ENCODE measurements around the gene AK2.
A peak's percentile ranks its signal among the peaks of the same experiment; 100 is the strongest.

Gene AK2

GRCh38 chr1:33036526-33037503, at the start of gene AK2:
TSS of gene AK2 (minus strand) at chr1:33036883. CDS start at chr1:33036828, 55 bp downstream.
- no peaks in the 10 kb centered on the region for H3K9me3 ChIP-seq (ENCODE audit: control insufficient read depth in 1 of 2, low read length in 2 of 2)
- no peaks in the 10 kb centered on the region for H3K27me3 ChIP-seq (ENCODE audit: low read depth, low read length)
- H3K27ac ChIP-seq (ENCODE audit: low read length): peak within 1 kb of the TSS; percentile 91
- peaks cover 6 to 35% of the 10 kb centered on the region in 2 donors for H3K4me1 ChIP-seq (ENCODE audit: control insufficient read depth in 1 of 2, insufficient read depth in 2 of 2, low read length in 2 of 2)
- no peaks in the 10 kb centered on the region for H3K36me3 ChIP-seq (ENCODE audit: control insufficient read depth in 1 of 2, insufficient read depth in 2 of 2, low read length in 2 of 2)
- peak within 1 kb of the TSS; percentile 84 to 93 for H3K4me3 ChIP-seq (ENCODE audit: low read depth in 1 of 2, low read length in 2 of 2)

GRCh38 chr1:33086384-33086850, 49.7 kb upstream of the AK2 start:
- Histone ChIP-seq H3K27ac (ENCODE audit: low read length) (no peak overlapping the region), H3K9me3 (ENCODE audit: control insufficient read depth in 1 of 2, low read length in 2 of 2) (no peaks in the 10 kb centered on the region), H3K4me3 (ENCODE audit: low read depth in 1 of 2, low read length in 2 of 2) (no peak overlapping the region), H3K36me3 (ENCODE audit: control insufficient read depth in 1 of 2, insufficient read depth in 2 of 2, low read length in 2 of 2) (no peaks in the 10 kb centered on the region), H3K27me3 (ENCODE audit: low read depth, low read length) (no peaks in the 10 kb centered on the region), H3K4me1 (ENCODE audit: control insufficient read depth in 1 of 2, insufficient read depth in 2 of 2, low read length in 2 of 2) (peaks cover 0 to 9% of the 10 kb centered on the region in 2 donors)

- H3K27me3 ChIP-seq (ENCODE audit: low read depth, low read length): no peaks in the 10 kb centered on the region
- H3K9me3 ChIP-seq (ENCODE audit: control insufficient read depth in 1 of 2, low read length in 2 of 2): no peaks in the 10 kb centered on the region
- H3K4me1 ChIP-seq (ENCODE audit: control insufficient read depth in 1 of 2, insufficient read depth in 2 of 2, low read length in 2 of 2): peaks cover 0 to 16% of the 10 kb centered on the region in 2 donors
- H3K27ac ChIP-seq (ENCODE audit: low read length): no peak overlapping the region
- H3K36me3 ChIP-seq (ENCODE audit: control insufficient read depth in 1 of 2, insufficient read depth in 2 of 2, low read length in 2 of 2): no peaks in the 10 kb centered on the region
- H3K4me3 ChIP-seq (ENCODE audit: low read depth in 1 of 2, low read length in 2 of 2): no peak overlapping the region
These were observed 48.6 kb upstream of the AK2 start for GRCh38 chr1:33085332-33085731.

- Histone ChIP-seq H3K4me3 (ENCODE audit: low read depth in 1 of 2, low read length in 2 of 2) (no peak overlapping the region), H3K27ac (ENCODE audit: low read length) (no peak overlapping the region)
These were observed 46.0 kb upstream of the AK2 start for GRCh38 chr1:33082575-33083108.

GRCh38 chr1:33081554-33082305, 45.0 kb upstream of the AK2 start:
- Histone ChIP-seq H3K4me3 (ENCODE audit: low read depth in 1 of 2, low read length in 2 of 2) (peak overlapping the region; percentile 74 to 77), H3K27me3 (ENCODE audit: low read depth, low read length) (no peaks in the 10 kb centered on the region), H3K4me1 (ENCODE audit: control insufficient read depth in 1 of 2, insufficient read depth in 2 of 2, low read length in 2 of 2) (peaks cover 0 to 18% of the 10 kb centered on the region in 2 donors), H3K27ac (ENCODE audit: low read length) (no peak overlapping the region), H3K36me3 (ENCODE audit: control insufficient read depth in 1 of 2, insufficient read depth in 2 of 2, low read length in 2 of 2) (no peaks in the 10 kb centered on the region), H3K9me3 (ENCODE audit: control insufficient read depth in 1 of 2, low read length in 2 of 2) (no peaks in the 10 kb centered on the region)

More at GRCh38 chr1:33082575-33083108, 46.0 kb upstream of the AK2 start:
- Histone ChIP-seq H3K27me3 (ENCODE audit: low read depth, low read length) (no peaks in the 10 kb centered on the region), H3K9me3 (ENCODE audit: control insufficient read depth in 1 of 2, low read length in 2 of 2) (no peaks in the 10 kb centered on the region), H3K4me1 (ENCODE audit: control insufficient read depth in 1 of 2, insufficient read depth in 2 of 2, low read length in 2 of 2) (peaks cover 0 to 18% of the 10 kb centered on the region in 2 donors), H3K36me3 (ENCODE audit: control insufficient read depth in 1 of 2, insufficient read depth in 2 of 2, low read length in 2 of 2) (no peaks in the 10 kb centered on the region)

GRCh38 chr1:33080885-33081553, 44.3 kb upstream of the AK2 start, which contains the start of gene AZIN2:
TSS of gene AZIN2 (plus strand) at chr1:33081153. CDS start at chr1:33082250, 1,097 bp downstream.
- Histone ChIP-seq H3K36me3 (ENCODE audit: control insufficient read depth in 1 of 2, insufficient read depth in 2 of 2, low read length in 2 of 2) (no peaks in the 10 kb centered on the region), H3K27me3 (ENCODE audit: low read depth, low read length) (no peaks in the 10 kb centered on the region), H3K9me3 (ENCODE audit: control insufficient read depth in 1 of 2, low read length in 2 of 2) (no peaks in the 10 kb centered on the region), H3K4me1 (ENCODE audit: control insufficient read depth in 1 of 2, insufficient read depth in 2 of 2, low read length in 2 of 2) (peaks cover 0 to 18% of the 10 kb centered on the region in 2 donors), H3K4me3 (ENCODE audit: low read depth in 1 of 2, low read length in 2 of 2) (peak within 1 kb of the TSS; percentile 74 to 77), H3K27ac (ENCODE audit: low read length) (no peak within 1 kb of the TSS)

- Histone ChIP-seq H3K36me3 (ENCODE audit: control insufficient read depth in 1 of 2, insufficient read depth in 2 of 2, low read length in 2 of 2) (no peaks in the 10 kb centered on the region), H3K4me1 (ENCODE audit: control insufficient read depth in 1 of 2, insufficient read depth in 2 of 2, low read length in 2 of 2) (peaks cover 0 to 18% of the 10 kb centered on the region in 2 donors), H3K27me3 (ENCODE audit: low read depth, low read length) (no peaks in the 10 kb centered on the region), H3K9me3 (ENCODE audit: control insufficient read depth in 1 of 2, low read length in 2 of 2) (no peaks in the 10 kb centered on the region), H3K27ac (ENCODE audit: low read length) (no peak overlapping the region), H3K4me3 (ENCODE audit: low read depth in 1 of 2, low read length in 2 of 2) (peak overlapping the region; percentile 74 to 77)
These were observed 43.7 kb upstream of the AK2 start for GRCh38 chr1:33080373-33080772.

GRCh38 chr1:33078030-33078591, 41.4 kb upstream of the AK2 start:
- H3K9me3 ChIP-seq (ENCODE audit: control insufficient read depth in 1 of 2, low read length in 2 of 2): no peaks in the 10 kb centered on the region
- peaks cover 0 to 18% of the 10 kb centered on the region in 2 donors for H3K4me1 ChIP-seq (ENCODE audit: control insufficient read depth in 1 of 2, insufficient read depth in 2 of 2, low read length in 2 of 2)
- H3K36me3 ChIP-seq (ENCODE audit: control insufficient read depth in 1 of 2, insufficient read depth in 2 of 2, low read length in 2 of 2): no peaks in the 10 kb centered on the region
- no peak overlapping the region for H3K27ac ChIP-seq (ENCODE audit: low read length)
- H3K4me3 ChIP-seq (ENCODE audit: low read depth in 1 of 2, low read length in 2 of 2): no peak overlapping the region
- no peaks in the 10 kb centered on the region for H3K27me3 ChIP-seq (ENCODE audit: low read depth, low read length)

- H3K27me3 ChIP-seq (ENCODE audit: low read depth, low read length): no peaks in the 10 kb centered on the region
- H3K9me3 ChIP-seq (ENCODE audit: control insufficient read depth in 1 of 2, low read length in 2 of 2): no peaks in the 10 kb centered on the region
- no peak overlapping the region for H3K27ac ChIP-seq (ENCODE audit: low read length)
- no peak overlapping the region for H3K4me3 ChIP-seq (ENCODE audit: low read depth in 1 of 2, low read length in 2 of 2)
- H3K36me3 ChIP-seq (ENCODE audit: control insufficient read depth in 1 of 2, insufficient read depth in 2 of 2, low read length in 2 of 2): no peaks in the 10 kb centered on the region
- no peaks in the 10 kb centered on the region for H3K4me1 ChIP-seq (ENCODE audit: control insufficient read depth in 1 of 2, insufficient read depth in 2 of 2, low read length in 2 of 2)
These were observed 37.7 kb upstream of the AK2 start for GRCh38 chr1:33074193-33074945.

- Histone ChIP-seq H3K9me3 (ENCODE audit: control insufficient read depth in 1 of 2, low read length in 2 of 2) (no peaks in the 10 kb centered on the region), H3K27ac (ENCODE audit: low read length) (no peak overlapping the region), H3K27me3 (ENCODE audit: low read depth, low read length) (no peaks in the 10 kb centered on the region), H3K4me3 (ENCODE audit: low read depth in 1 of 2, low read length in 2 of 2) (no peak overlapping the region), H3K36me3 (ENCODE audit: control insufficient read depth in 1 of 2, insufficient read depth in 2 of 2, low read length in 2 of 2) (no peaks in the 10 kb centered on the region), H3K4me1 (ENCODE audit: control insufficient read depth in 1 of 2, insufficient read depth in 2 of 2, low read length in 2 of 2) (no peaks in the 10 kb centered on the region)
These were observed 36.0 kb upstream of the AK2 start for GRCh38 chr1:33072707-33073106.
